Fibroblast of lung (primary cell): ENCODE results near the gene NOXO1. TPM values are rescaled to one million over a fixed set of nuclear protein-coding genes. Genes with fewer than 3 reads are reported as not detected.

ENCODE experiments used
- DNase-seq, 2 donors: peaks; one replicate each; pipeline versions ENCODE4 v3.0.0 to v3.0.0-alpha.2; 2010; ENCODE audit warnings: low read depth in 2 of 2
- H2AFZ ChIP-seq: 2 replicates; pipeline ENCODE4 v1.5.1; 2012; ENCODE audit warnings: low read length, control low read depth, inconsistent platforms
- H3K27ac ChIP-seq: 2 replicates; pipeline ENCODE4 v1.5.1; 2011; ENCODE audit warnings: low read length, control low read depth; ENCODE audit not compliant: insufficient read depth
- H3K27me3 ChIP-seq: 2 replicates; pipeline ENCODE4 v1.5.1; 2011; ENCODE audit warnings: mild to moderate bottlenecking, low read length; ENCODE audit not compliant: control insufficient read depth, insufficient read depth
- H3K36me3 ChIP-seq: 2 replicates; pipeline ENCODE4 v1.5.1; 2011; ENCODE audit warnings: low read length; ENCODE audit not compliant: control insufficient read depth, insufficient read depth
- H3K4me1 ChIP-seq: 2 replicates; pipeline ENCODE4 v1.5.1; 2011; ENCODE audit warnings: low read length; ENCODE audit not compliant: control insufficient read depth, insufficient read depth; ENCODE audit errors: extremely low read depth
- H3K4me2 ChIP-seq: 2 replicates; pipeline ENCODE4 v1.5.1; 2011; ENCODE audit warnings: low read length, control low read depth; ENCODE audit not compliant: insufficient read depth; ENCODE audit errors: extremely low read depth
- H3K4me3 ChIP-seq, 4 experiments: fragments of 200-600 bp in 1 of 4; sonication (generic) in 1 of 4; replicated peaks in 1 of 4; 2 replicates each; pipeline ENCODE4 v1.5.1; 2011 to 2016; ENCODE audit warnings: low read length in 4 of 4, low read depth in 3 of 4, mild to moderate bottlenecking in 3 of 4, control low read depth in 2 of 4, inconsistent platforms in 1 of 4, mixed read lengths in 1 of 4; ENCODE audit not compliant: insufficient read depth in 1 of 4; ENCODE audit errors: control extremely low read depth in 1 of 4
- H3K79me2 ChIP-seq: 2 replicates; pipeline ENCODE4 v1.5.1; 2012; ENCODE audit warnings: mild to moderate bottlenecking, low read length, inconsistent platforms; ENCODE audit not compliant: control insufficient read depth, insufficient read depth
- H3K9ac ChIP-seq: 2 replicates; pipeline ENCODE4 v1.5.1; 2011; ENCODE audit warnings: mild to moderate bottlenecking, low read length, control low read depth; ENCODE audit not compliant: insufficient read depth
- H3K9me3 ChIP-seq: 2 replicates; pipeline ENCODE4 v1.5.1; 2012; ENCODE audit warnings: low read depth, low read length; ENCODE audit not compliant: control insufficient read depth, insufficient read depth
- H4K20me1 ChIP-seq: 2 replicates; pipeline ENCODE4 v1.5.1; 2011; ENCODE audit warnings: low read length; ENCODE audit not compliant: control insufficient read depth, insufficient read depth; ENCODE audit errors: extremely low read depth
- EZH2 ChIP-seq: IDR thresholded peaks from 2 replicates; pipeline ENCODE4 v1.5.1; 2012; ENCODE audit warnings: low read length, control low read depth, mild to moderate bottlenecking; ENCODE audit errors: missing control alignments
- polyA plus RNA-seq, 2 donors: library from polyadenylated mRNA; depleted of rRNA in 1 of 2; stranded (reverse) in 1 of 2; unstranded in 1 of 2; fragments of >200 nt; gene quantifications; 2 replicates each; pipeline ENCODE4 v1.2.1, GENCODE V29; 2011 to 2012; ENCODE audit warnings: missing spikeins in 1 of 2
- total RNA-seq: library from RNA; depleted of rRNA; stranded (reverse); fragments of >200 nt; gene quantifications from 2 replicates; pipeline ENCODE4 v1.2.1, GENCODE V29; 2014
- TF ChIP-seq, protein P1 (sequence below), 2 donors: IDR thresholded peaks in 1 of 2; conservative IDR thresholded peaks in 1 of 2; 1 replicate in 1 of 2; 2 replicates in 1 of 2; pipeline ENCODE4 v1.5.1; 2011 to 2012; ENCODE audit warnings: low read length in 2 of 2, control low read depth in 1 of 2, inconsistent platforms in 1 of 2, low read depth in 1 of 2, mild to moderate bottlenecking in 1 of 2

The NOXO1 gene
- total and polyA plus RNA-seq, 2 donors (not counting 1 experiment from before 2014, with no cell fraction given) = 0.03 TPM; not detected in 1

DNA sequence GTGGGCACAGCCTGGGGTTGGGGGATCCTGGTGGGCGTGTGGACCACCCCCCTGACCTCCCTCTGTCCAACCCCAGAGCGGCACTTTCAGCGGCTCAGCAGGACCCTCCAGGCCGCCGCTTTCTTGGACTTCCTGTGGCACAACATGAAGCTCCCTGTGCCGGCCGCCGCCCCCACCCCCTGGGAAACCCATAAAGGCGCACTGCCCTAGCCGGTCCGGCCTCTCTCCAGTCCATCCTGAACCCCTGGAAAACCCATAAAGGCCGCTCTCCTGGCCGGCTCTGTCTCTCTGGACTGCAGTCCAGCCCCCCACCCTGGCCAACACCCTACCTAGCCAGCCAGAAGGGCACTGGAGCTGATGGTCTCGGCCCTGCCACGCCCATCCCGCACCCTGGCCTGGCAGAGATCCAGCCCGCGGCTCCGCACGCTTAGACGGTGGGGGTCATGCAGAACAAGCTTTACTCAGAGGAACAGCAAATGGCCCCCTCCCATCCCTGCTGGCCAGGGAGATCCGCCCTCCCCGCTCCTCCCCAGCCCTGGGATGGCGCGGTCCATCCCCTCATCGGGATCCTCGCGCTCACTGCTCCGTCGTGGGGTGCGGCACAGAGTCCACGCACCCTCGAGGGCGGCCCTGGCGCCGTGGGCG lies 2.7 kb downstream of the NOXO1 start:
- H3K79me2 ChIP-seq = peaks cover 1% of the 10 kb centered on the region
- H3K9ac ChIP-seq = no peak overlapping the region
- peaks cover 37% of the 10 kb centered on the region for H3K36me3 ChIP-seq
- no peak overlapping the region for H3K4me3 ChIP-seq
- H2AFZ ChIP-seq = no peak overlapping the region
- no peaks in the 10 kb centered on the region for H3K4me1 ChIP-seq
- no peak for DNase-seq
- H3K9me3 ChIP-seq = no peaks in the 10 kb centered on the region
- H3K4me2 ChIP-seq = no peak overlapping the region
- peaks cover 19% of the 10 kb centered on the region for H3K27me3 ChIP-seq
- H3K27ac ChIP-seq = no peak overlapping the region
- TF ChIP-seq, protein P1, sequence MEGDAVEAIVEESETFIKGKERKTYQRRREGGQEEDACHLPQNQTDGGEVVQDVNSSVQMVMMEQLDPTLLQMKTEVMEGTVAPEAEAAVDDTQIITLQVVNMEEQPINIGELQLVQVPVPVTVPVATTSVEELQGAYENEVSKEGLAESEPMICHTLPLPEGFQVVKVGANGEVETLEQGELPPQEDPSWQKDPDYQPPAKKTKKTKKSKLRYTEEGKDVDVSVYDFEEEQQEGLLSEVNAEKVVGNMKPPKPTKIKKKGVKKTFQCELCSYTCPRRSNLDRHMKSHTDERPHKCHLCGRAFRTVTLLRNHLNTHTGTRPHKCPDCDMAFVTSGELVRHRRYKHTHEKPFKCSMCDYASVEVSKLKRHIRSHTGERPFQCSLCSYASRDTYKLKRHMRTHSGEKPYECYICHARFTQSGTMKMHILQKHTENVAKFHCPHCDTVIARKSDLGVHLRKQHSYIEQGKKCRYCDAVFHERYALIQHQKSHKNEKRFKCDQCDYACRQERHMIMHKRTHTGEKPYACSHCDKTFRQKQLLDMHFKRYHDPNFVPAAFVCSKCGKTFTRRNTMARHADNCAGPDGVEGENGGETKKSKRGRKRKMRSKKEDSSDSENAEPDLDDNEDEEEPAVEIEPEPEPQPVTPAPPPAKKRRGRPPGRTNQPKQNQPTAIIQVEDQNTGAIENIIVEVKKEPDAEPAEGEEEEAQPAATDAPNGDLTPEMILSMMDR (conservative IDR thresholded peaks at IDR 0.05 in 1 of 2, IDR thresholded peaks at IDR 0.05 in 1 of 2; ENCODE audit: low read depth in 1 of 2, low read length in 2 of 2) = no peak
- no peak for TF ChIP-seq EZH2
- H4K20me1 ChIP-seq = no peaks in the 10 kb centered on the region

DNA sequence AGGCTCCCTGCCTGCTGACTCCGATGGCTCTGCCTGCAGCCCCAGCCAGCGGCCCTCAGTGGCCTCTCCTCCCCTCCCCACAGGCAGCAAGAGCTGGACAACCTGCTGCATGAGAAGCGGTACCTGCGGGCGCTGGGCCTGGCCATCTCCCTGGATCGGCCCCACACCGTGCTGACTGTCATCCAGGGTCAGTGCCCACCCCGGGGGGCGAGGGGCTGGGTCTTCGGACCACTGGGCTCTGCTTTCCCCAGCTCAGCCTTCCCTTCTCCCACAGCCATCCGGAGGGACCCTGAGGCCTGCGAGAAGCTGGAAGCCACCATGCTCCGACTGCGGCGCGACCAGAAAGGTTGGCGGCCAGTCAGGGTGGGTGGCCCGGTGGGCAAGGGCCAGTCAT lies 3.4 kb downstream of the NOXO1 start:
- TF ChIP-seq, protein P1 (conservative IDR thresholded peaks at IDR 0.05 in 1 of 2, IDR thresholded peaks at IDR 0.05 in 1 of 2; ENCODE audit: low read depth in 1 of 2, low read length in 2 of 2) = no peak
- no peak for TF ChIP-seq EZH2

DNA sequence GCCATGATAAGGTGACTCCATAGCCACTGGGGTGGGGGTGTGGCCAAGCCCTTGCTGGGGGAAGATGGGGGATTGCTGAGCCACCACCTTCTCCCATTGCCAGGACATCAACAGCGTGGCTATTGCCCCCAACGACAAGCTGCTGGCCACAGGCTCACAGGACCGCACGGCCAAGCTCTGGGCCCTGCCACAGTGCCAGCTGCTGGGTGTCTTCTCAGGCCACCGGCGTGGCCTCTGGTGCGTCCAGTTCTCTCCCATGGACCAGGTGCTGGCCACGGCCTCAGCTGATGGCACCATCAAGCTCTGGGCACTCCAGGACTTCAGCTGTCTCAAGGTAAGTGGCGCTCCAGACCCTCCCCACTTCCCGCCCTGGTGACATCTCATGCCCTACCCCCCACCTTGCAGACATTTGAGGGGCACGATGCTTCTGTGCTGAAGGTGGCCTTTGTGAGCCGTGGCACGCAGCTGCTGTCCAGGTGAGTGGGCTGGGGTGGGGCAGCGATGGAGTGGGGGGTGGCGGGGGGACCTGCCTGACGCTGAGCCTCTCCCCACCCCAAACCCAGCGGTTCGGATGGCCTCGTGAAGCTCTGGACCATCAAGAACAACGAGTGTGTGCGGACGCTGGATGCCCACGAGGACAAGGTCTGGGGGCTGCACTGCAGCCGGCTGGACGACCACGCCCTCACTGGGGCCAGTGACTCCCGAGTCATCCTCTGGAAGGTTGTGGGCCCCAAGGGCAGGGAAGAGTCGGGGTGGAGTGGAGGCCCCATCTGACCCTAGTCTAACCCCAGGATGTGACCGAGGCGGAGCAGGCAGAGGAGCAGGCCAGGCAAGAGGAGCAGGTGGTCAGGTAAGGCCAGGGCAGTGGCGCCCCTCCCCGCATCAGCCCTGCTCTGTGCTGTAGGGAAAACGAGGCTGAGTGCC lies 4.1 kb downstream of the NOXO1 start:
- Histone ChIP-seq H3K36me3 (peaks cover 37% of the 10 kb centered on the region), H3K4me3 (no peak overlapping the region), H3K27me3 (peaks cover 19% of the 10 kb centered on the region), H4K20me1 (no peaks in the 10 kb centered on the region), H3K4me1 (no peaks in the 10 kb centered on the region), H3K79me2 (peaks cover 13% of the 10 kb centered on the region), H3K4me2 (no peak overlapping the region), H3K27ac (no peak overlapping the region), H3K9ac (no peak overlapping the region), H2AFZ (no peak overlapping the region), H3K9me3 (no peaks in the 10 kb centered on the region)
- TF ChIP-seq, protein P1 (conservative IDR thresholded peaks at IDR 0.05 in 1 of 2, IDR thresholded peaks at IDR 0.05 in 1 of 2; ENCODE audit: low read depth in 1 of 2, low read length in 2 of 2) = no peak
- TF ChIP-seq EZH2 = no peak
- no peak for DNase-seq

More for the DNA sequence above, 3.4 kb downstream of the NOXO1 start:
- peaks cover 19% of the 10 kb centered on the region for H3K27me3 ChIP-seq
- no peak for DNase-seq
- H3K79me2 ChIP-seq = peaks cover 6% of the 10 kb centered on the region
- no peaks in the 10 kb centered on the region for H4K20me1 ChIP-seq
- peaks cover 37% of the 10 kb centered on the region for H3K36me3 ChIP-seq
- no peaks in the 10 kb centered on the region for H3K4me1 ChIP-seq
- H3K4me2 ChIP-seq = no peak overlapping the region
- no peak overlapping the region for H3K27ac ChIP-seq
- no peak overlapping the region for H3K4me3 ChIP-seq
- no peaks in the 10 kb centered on the region for H3K9me3 ChIP-seq
- no peak overlapping the region for H3K9ac ChIP-seq
- no peak overlapping the region for H2AFZ ChIP-seq
